ENCODE results near the gene LRIT2. TPM values are rescaled to one million over a fixed set of nuclear protein-coding genes. Genes with fewer than 3 reads are reported as not detected.

Gene LRIT2
- total RNA-seq, 1 donor from 2014 or later = not detected

GRCh38 chr10:84217746-84218145 lies 7.6 kb downstream of the LRIT2 start:
- peaks cover 2% of the 10 kb centered on the region for H3K9me3 Mint-ChIP-seq
- no peaks in the 10 kb centered on the region for H3K79me2 ChIP-seq (ENCODE audit: low read depth)
- TF ChIP-seq EZH2phosphoT487 (IDR thresholded peaks at IDR 0.05) (no peak), CTCF (IDR thresholded peaks at IDR 0.05) (no peak), EZH2 (IDR thresholded peaks at IDR 0.05) (no peak)

GRCh38 chr10:84216834-84217233 lies 8.5 kb downstream of the LRIT2 start:
- Histone ChIP-seq H3K9me3 (ENCODE audit: low read depth) (no peaks in the 10 kb centered on the region), H3K36me3 (no peaks in the 10 kb centered on the region), H3K27ac (no peak overlapping the region), H3K4me2 (no peak overlapping the region), H3F3A (ENCODE audit: low read depth) (no peaks in the 10 kb centered on the region), H4K20me1 (ENCODE audit: low read depth) (no peaks in the 10 kb centered on the region), H3K4me1 (no peaks in the 10 kb centered on the region), H3K27me3 (no peaks in the 10 kb centered on the region), H3K4me3 (no peak overlapping the region), H2AFZ (replicated peaks) (no peak overlapping the region), H3K79me2 (ENCODE audit: low read depth) (no peaks in the 10 kb centered on the region), H3K9ac (no peak overlapping the region)
- no peaks in the 10 kb centered on the region for H3K36me3 Mint-ChIP-seq
- no peak overlapping the region for H3K4me3 Mint-ChIP-seq
- TF ChIP-seq EZH2phosphoT487 (IDR thresholded peaks at IDR 0.05) (no peak), EZH2 (IDR thresholded peaks at IDR 0.05) (no peak), CTCF (IDR thresholded peaks at IDR 0.05) (no peak)
- H3K27me3 Mint-ChIP-seq (ENCODE audit: insufficient read depth, low read depth) = peaks cover 14% of the 10 kb centered on the region
- H3K9me3 Mint-ChIP-seq = peaks cover 2% of the 10 kb centered on the region
- no peaks in the 10 kb centered on the region for H3K4me1 Mint-ChIP-seq
- H3K27ac Mint-ChIP-seq = no peak overlapping the region
- no peak for DNase-seq (ENCODE audit: low spot score)

More at GRCh38 chr10:84217746-84218145, 7.6 kb downstream of the LRIT2 start:
- Histone ChIP-seq H3F3A (ENCODE audit: low read depth) (no peaks in the 10 kb centered on the region), H2AFZ (replicated peaks) (no peak overlapping the region), H3K9ac (no peak overlapping the region), H3K4me1 (no peaks in the 10 kb centered on the region), H3K27ac (no peak overlapping the region), H4K20me1 (ENCODE audit: low read depth) (no peaks in the 10 kb centered on the region), H3K4me3 (no peak overlapping the region), H3K36me3 (no peaks in the 10 kb centered on the region), H3K9me3 (ENCODE audit: low read depth) (no peaks in the 10 kb centered on the region), H3K4me2 (no peak overlapping the region), H3K27me3 (no peaks in the 10 kb centered on the region)
- no peak overlapping the region for H3K27ac Mint-ChIP-seq
- peaks cover 14% of the 10 kb centered on the region for H3K27me3 Mint-ChIP-seq (ENCODE audit: insufficient read depth, low read depth)
- DNase-seq (ENCODE audit: low spot score) = no peak
- no peaks in the 10 kb centered on the region for H3K4me1 Mint-ChIP-seq
- no peaks in the 10 kb centered on the region for H3K36me3 Mint-ChIP-seq
- no peak overlapping the region for H3K4me3 Mint-ChIP-seq

GRCh38 chr10:84214612-84215235 lies 10.6 kb downstream of the LRIT2 start:
- H3K4me1 Mint-ChIP-seq = no peaks in the 10 kb centered on the region
- DNase-seq (ENCODE audit: low spot score) = peak; percentile 60

More at GRCh38 chr10:84214612-84215235, 10.6 kb downstream of the LRIT2 start:
- no peaks in the 10 kb centered on the region for H3K27me3 ChIP-seq
- Mint-ChIP-seq H3K4me3 (no peak overlapping the region), H3K27me3 (ENCODE audit: insufficient read depth, low read depth) (peaks cover 9% of the 10 kb centered on the region), H3K36me3 (no peaks in the 10 kb centered on the region), H3K27ac (peak overlapping the region; percentile 76), H3K9me3 (no peaks in the 10 kb centered on the region)
- H3K4me2 ChIP-seq = no peak overlapping the region
- H4K20me1 ChIP-seq (ENCODE audit: low read depth) = no peaks in the 10 kb centered on the region
- no peak overlapping the region for H3K4me3 ChIP-seq
- no peak overlapping the region for H2AFZ ChIP-seq (replicated peaks)
- H3K27ac ChIP-seq = no peak overlapping the region
- no peaks in the 10 kb centered on the region for H3K9me3 ChIP-seq (ENCODE audit: low read depth)
- H3K36me3 ChIP-seq = no peaks in the 10 kb centered on the region
- no peak overlapping the region for H3K9ac ChIP-seq
- TF ChIP-seq EZH2phosphoT487 (IDR thresholded peaks at IDR 0.05) = no peak
- TF ChIP-seq CTCF (IDR thresholded peaks at IDR 0.05) = peak; percentile 77
- H3K4me1 ChIP-seq = no peaks in the 10 kb centered on the region
- no peaks in the 10 kb centered on the region for H3F3A ChIP-seq (ENCODE audit: low read depth)
- no peaks in the 10 kb centered on the region for H3K79me2 ChIP-seq (ENCODE audit: low read depth)

Measured in neural progenitor cell (in vitro differentiated cells).